GM18520 (cell line): Measurements from ENCODE around the gene TRAK2.
A peak's percentile ranks its signal among the peaks of the same experiment; 100 is the strongest.
"Not testable (repeated sequence)": the region's sequence is repeated elsewhere in the genome, so short reads cannot be mapped to it uniquely, and the experiment has no call there.

Source experiments
- ATAC-seq: cut with Tn5 transposase; IDR thresholded peaks from one replicate; pipeline ENCODE4 v1.9.1; 2021; ENCODE audit not compliant: unreplicated experiment

TRAK2 gene

GRCh38 chr2:201451292-201452057 is at the start of gene TRAK2, which contains the start of gene STRADB:
Gene TRAK2 (minus strand): TSS chr2:201451458. CDS start chr2:201420507, 30,951 bp downstream.
Gene STRADB (plus strand): TSS chr2:201451740. CDS start chr2:201454841, 3,101 bp downstream.
- ATAC-seq, result peak; percentile 93

- ATAC-seq, result no peak
These were observed 49.3 kb upstream of the TRAK2 start for GRCh38 chr2:201500534-201500933.

- ATAC-seq, result no peak
These were observed 45.5 kb upstream of the TRAK2 start for GRCh38 chr2:201496785-201497184.

DNA sequence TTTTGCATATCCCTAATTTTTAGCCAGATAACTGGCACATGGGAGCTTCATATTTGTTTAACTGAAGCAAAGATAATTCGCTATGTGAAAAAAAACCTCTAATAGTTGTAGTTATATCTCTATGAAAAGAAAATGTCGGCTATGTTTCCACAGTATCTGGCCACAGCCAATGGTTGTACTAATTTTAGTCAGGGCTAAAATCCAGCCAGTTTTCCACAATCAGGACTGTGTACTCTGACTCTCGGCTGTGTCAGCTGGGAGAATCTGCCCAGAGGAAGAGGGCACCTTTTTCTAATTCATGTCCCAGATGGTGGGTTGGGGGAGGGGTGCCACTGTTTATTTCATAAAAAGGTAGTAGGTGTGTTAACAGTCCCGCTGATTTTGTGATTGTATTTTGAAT is 39.0 kb upstream of the TRAK2 start:
- no peak for ATAC-seq

GRCh38 chr2:201484805-201485204 is 33.5 kb upstream of the TRAK2 start:
- no peak for ATAC-seq

DNA sequence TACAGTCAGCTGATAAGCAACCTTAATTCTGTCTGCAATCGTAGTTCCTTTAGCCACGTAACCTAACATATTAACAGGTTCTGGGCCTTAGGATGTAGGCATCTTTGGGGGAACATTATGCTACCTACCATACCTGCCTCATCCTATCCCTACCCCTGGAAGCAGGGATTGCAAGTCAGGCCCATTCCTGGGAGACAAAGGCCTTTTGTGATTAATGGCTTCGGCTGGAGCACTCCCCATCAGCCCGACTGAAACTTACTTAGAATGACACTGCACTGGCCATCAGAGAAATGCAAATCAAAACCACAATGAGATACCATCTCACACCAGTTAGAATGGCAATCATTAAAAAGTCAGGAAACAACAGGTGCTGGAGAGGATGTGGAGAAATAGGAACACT is 32.5 kb upstream of the TRAK2 start:
- ATAC-seq, result not testable (repeated sequence)

GRCh38 chr2:201483342-201483741 is 32.1 kb upstream of the TRAK2 start:
- ATAC-seq, result no peak

GRCh38 chr2:201482543-201482942 is 31.3 kb upstream of the TRAK2 start:
- no peak for ATAC-seq

- no peak for ATAC-seq
These were observed 21.2 kb upstream of the TRAK2 start for GRCh38 chr2:201472411-201472810.

DNA sequence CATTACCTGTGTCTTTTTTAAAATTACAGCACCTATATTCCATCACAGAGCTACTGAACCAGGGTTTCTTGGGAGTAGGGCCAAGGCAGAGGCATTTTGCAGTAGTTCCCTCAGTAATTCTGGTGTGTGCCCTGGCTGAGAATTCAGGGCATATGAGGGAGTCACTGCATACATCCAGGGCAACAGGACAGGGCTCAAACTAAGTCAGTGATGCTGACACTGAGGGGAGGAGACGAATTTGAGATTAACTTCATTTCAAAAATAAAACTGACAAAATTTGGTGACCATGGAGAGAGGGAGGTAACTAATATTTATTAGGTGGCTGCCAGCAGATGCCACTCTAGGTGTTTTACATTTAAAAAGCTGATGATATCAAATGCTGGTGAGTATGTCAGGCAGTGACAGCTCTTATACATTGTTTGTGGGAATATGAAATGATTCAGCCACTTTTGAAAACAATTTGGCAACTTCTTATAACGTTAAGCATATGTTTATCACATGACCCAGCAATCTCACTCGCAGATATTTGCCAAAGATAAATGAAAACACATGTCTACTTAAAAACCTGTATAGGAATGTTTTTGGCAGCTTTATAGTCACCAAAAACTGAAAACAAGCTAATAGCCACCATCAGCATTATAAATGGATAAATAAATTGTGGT is 20.6 kb upstream of the TRAK2 start:
- no peak for ATAC-seq

- no peak for ATAC-seq
These were observed 19.8 kb upstream of the TRAK2 start for GRCh38 chr2:201470821-201471731.

DNA sequence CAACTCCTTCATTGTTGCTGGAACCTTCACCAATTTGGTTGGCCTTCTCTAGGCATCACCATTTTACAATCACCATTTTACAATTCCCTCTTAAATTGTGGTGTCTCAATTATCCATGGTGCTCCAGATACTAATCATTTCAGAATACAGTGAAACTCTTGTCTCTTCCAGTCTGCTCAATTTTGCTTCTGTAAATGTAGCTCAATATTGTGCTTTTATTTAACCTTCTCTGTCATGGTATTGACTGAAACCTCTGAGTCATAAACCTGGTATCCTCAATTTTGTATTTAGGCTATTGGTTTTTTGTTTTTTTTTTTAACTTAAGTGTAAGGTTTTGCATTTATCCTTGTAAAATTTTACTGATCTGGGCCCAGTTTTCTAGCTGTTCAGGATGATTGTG is 16.4 kb upstream of the TRAK2 start:
- ATAC-seq, result no peak

GRCh38 chr2:201466050-201466675 is 14.9 kb upstream of the TRAK2 start:
- ATAC-seq, result no peak

DNA sequence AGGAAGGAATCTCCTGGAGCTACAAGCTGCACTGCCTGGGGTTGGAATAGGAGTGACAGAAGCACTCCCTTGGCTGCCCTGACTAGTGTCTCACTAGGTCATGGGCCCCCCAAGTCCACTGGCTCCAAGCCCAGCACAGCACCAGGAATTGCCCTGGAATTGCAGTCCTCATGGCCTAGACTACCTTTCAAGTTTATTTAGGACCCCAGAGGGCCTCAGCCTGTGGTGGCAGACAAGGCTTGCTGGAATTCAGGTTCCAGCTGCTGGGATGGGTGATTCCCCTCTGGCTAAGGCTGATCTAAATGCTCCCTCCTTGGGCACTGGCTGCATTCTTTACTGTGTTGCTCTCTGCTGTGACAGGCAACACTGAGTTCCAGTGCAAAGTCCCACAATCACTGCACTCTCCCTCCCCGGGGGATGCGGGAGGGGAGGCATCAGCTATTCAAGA is 14.3 kb upstream of the TRAK2 start:
- ATAC-seq, result no peak

DNA sequence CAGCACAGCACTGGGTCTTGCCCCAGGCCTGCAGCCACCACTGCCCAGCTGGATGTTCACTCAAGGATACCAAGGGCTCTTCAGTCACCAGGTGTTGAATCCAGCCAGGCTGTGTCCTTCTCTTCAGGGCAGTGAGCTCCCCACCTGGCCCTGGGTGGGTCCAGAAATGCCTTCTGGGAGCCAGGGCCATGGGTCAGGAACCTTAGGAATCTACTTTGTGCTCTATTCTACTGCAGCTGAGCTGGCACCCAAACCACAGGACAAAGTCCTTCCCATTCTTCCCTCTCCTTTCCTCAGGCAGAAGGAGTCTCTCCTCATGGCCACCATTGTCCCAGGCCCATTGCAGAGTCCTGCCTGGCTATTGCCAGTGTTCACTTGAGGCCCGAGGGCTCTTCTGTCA is 13.3 kb upstream of the TRAK2 start:
- ATAC-seq, result no peak

GRCh38 chr2:201460532-201460931 is 9.3 kb upstream of the TRAK2 start:
- ATAC-seq, result no peak

DNA sequence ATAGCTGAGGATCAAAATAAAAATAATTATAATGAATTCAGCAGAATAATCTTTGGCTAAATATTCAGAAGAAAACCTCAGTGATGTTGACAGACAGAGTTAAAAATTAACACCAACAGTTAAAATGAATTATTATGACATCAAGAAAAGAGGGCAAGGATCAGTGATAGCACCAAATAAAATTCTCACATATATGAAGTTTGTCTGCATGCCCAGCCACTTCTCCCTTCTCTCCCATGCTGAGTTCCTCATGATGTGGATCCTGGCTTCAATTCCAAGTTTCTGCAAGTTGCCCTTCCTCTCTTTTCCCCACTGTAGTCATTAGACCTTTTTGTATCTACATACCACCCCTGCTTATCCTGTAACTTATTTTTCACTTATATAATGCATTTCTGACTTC is 7.1 kb upstream of the TRAK2 start:
- ATAC-seq, result no peak

DNA sequence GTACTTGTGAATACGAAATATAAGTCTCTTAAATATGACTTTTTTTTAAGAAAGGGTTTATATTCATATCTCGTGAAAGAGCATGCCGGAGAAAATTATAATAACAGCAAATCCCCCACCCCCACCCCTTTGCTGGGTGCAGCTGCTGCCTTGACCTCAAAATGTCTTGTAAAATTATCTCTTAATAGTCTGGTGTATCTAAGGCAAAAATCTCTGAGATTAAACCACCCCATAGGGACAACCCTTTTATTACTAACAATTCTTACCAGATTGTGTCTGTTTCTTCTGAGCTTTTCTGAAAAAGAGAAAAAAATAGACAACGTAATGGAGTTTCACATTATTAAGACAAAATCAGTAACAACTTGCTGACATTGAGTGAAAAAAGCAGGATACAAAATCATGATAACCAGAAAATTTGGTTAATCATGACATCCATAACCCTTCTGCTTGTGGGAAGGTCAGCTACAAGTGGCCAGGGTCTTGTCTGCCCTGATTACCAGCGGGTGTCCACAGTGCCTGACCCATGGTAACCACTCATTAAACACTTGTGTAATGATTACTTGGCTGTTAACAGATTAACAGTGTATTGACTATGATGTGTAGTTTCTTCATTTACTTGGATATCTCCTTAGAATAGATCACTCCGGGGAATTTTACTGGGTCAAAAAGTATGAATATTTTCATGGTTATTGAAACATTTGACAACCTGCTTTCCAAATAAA is 1.8 kb upstream of the TRAK2 start:
- ATAC-seq, result no peak

DNA sequence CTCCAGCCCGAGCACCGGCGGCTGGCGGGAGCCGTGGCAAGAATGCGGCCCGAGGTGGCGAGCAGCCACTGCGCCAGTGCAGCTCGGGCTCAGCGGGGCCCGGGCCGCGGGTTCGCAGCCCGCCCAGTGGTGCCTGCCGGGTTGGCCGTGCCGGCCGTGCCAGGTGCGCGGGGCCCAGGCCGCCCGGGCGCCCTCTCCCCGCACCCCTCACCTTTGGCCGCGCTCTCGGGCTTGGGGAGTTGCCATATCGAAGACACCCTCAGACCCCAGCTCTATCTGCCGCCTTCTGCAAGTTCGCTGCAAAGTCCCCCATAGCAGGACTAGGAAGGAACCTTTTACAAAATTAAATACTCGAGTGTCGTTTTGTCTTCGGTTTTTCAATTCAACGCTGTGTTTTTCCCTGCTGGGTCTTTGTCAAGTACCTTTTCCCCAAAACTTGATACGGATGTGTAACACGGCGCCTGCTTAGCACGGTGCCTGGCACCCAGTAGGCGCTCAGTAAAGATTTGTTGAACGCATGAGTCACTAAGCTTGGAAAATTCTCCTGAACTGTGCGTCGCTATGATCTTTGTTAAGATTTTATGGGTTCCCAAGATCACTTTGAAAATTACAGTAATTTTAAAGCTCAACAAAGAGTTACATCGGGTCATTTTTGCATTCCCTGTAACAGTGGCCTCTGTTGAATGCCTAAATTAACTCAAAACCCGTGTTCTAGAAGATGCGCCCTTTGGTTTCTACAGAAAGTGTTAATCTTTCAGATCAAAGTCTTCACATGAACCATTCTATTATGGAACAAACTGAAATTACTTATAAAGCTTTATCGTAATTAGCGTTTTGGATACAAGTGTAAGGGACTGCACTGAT is 1.0 kb upstream of the TRAK2 start:
- ATAC-seq, result no peak
